Spleen (tissue), 13 donors: ENCODE measurements around the gene SYT17. TPM values are rescaled to one million over a fixed set of nuclear protein-coding genes. Genes with fewer than 3 reads are reported as not detected.
A peak's percentile ranks its signal among the peaks of the same experiment; 100 is the strongest.

Experiments used
- DNase-seq: peaks from one replicate; pipeline ENCODE4 v3.0.0-alpha.2; 2020
- H3K27ac ChIP-seq, 8 donors: fragments of 200-600 bp; sonication (generic) in 7 of 8; 1 replicate in 4 of 8; 2 replicates in 4 of 8; pipeline versions ENCODE4 v1.5.0 to v1.8.0; 2016 to 2021; ENCODE audit warnings: inconsistent platforms in 4 of 8, mild to moderate bottlenecking in 4 of 8, moderate library complexity in 1 of 8
- H3K27me3 ChIP-seq, 7 donors: fragments of 200-600 bp; sonication (generic) in 6 of 7; replicated peaks in 1 of 7; 1 replicate in 4 of 7; 2 replicates in 3 of 7; pipeline versions ENCODE4 v1.5.0 to v1.8.0; 2016 to 2021; ENCODE audit warnings: inconsistent platforms in 3 of 7, mild to moderate bottlenecking in 1 of 7
- H3K36me3 ChIP-seq, 6 donors: fragments of 200-600 bp; sonication (generic) in 5 of 6; 1 replicate in 4 of 6; 2 replicates in 2 of 6; pipeline versions ENCODE4 v1.5.0 to v1.8.0; 2016 to 2021; ENCODE audit warnings: inconsistent platforms in 2 of 6
- H3K4me1 ChIP-seq, 6 donors: fragments of 200-600 bp; sonication (generic) in 5 of 6; 1 replicate in 3 of 6; 2 replicates in 3 of 6; pipeline versions ENCODE4 v1.5.0 to v1.8.0; 2016 to 2021; ENCODE audit warnings: inconsistent platforms in 3 of 6
- H3K4me3 ChIP-seq, 8 donors: fragments of 200-600 bp; sonication (generic) in 7 of 8; 1 replicate in 4 of 8; 2 replicates in 4 of 8; pipeline versions ENCODE4 v1.5.0 to v1.8.0; 2016 to 2021; ENCODE audit warnings: inconsistent platforms in 4 of 8, mild to moderate bottlenecking in 4 of 8, moderate library complexity in 2 of 8
- H3K9me3 ChIP-seq, 8 donors: fragments of 200-600 bp; sonication (generic) in 7 of 8; 1 replicate in 4 of 8; 2 replicates in 4 of 8; pipeline versions ENCODE4 v1.5.0 to v1.8.0; 2016 to 2021; ENCODE audit warnings: inconsistent platforms in 4 of 8
- POLR2A ChIP-seq, 3 donors: fragments of 450-650 bp; IDR thresholded peaks; one replicate each; pipeline ENCODE4 v1.5.1; 2017; ENCODE audit warnings: antibody characterized with exemption in 3 of 3, mild to moderate bottlenecking in 1 of 3
- POLR2AphosphoS5 ChIP-seq, 3 donors: sonication (generic); formaldehyde crosslinking; IDR thresholded peaks; one replicate each; pipeline ENCODE4 v1.5.1; 2017; ENCODE audit warnings: antibody characterized with exemption in 3 of 3
- WGBS, 5 donors: extraction: QIAGEN DNeasy Blood & Tissue Kit in 3 of 5; methylation state at CpG; one replicate each; pipeline versions ENCODE4 v1.1.5 to v1.1.7; 2013 to 2018; 5-methylcytosine and 5-hydroxymethylcytosine counted together
- intact Hi-C: fragments of 100-400 bp; cut with DNase I; formaldehyde crosslinking; loops from one replicate; pipeline ENCODE4 v1.15.0; 2023; ENCODE audit warnings: low total_unique reads
- long read RNA-seq, 2 donors: transcript quantifications; one replicate each; lab custom pipeline, GENCODE V29; 2026
- polyA plus RNA-seq, 3 donors: library from polyadenylated mRNA; stranded (reverse); fragments of 200-250 nt; gene quantifications; one replicate each; pipeline ENCODE4 v1.2.1, GENCODE V29; 2013
- total RNA-seq, 7 donors: library from RNA; depleted of rRNA in 3 of 7; stranded (reverse); fragments of >200 nt in 3 of 7; fragmentation: NEBNext Ultra II Directional in 4 of 7; extraction: Animal tissue kit (Norgen Biotek cat#: 25700) in 4 of 7; gene quantifications; one replicate each; pipeline versions ENCODE4 v1.1.0 to v1.2.1, GENCODE V29; 2016 to 2021
- TF ChIP-seq, protein P1 (sequence below), 11 experiments: fragments of 200-600 bp in 7 of 11; fragments of 450-650 bp in 4 of 11; sonication (generic) in 4 of 11; IDR thresholded peaks in 8 of 11; conservative IDR thresholded peaks in 3 of 11; 1 replicate in 7 of 11; 2 replicates in 4 of 11; pipeline versions ENCODE4 v1.4.0 to v1.8.0; 2016 to 2021; ENCODE audit warnings: antibody characterized with exemption in 11 of 11, inconsistent platforms in 4 of 11, mild to moderate bottlenecking in 1 of 11
- donor health status: healthy with polysubstance abuse.
- donor health status: DM: no; HTN: no; CAD: no; lungs with moderate emphysema.
- donor health status: DM: no; HTN: no; CAD: no.
- donor health status: Bipolar disorder and iron deficiency.
- donor health status: healthy.
- donor health status: DM: no; HTN: no; CAD: no.
- donor health status: DM: yes; HTN: yes; CAD: no.

The SYT17 gene, protein sequence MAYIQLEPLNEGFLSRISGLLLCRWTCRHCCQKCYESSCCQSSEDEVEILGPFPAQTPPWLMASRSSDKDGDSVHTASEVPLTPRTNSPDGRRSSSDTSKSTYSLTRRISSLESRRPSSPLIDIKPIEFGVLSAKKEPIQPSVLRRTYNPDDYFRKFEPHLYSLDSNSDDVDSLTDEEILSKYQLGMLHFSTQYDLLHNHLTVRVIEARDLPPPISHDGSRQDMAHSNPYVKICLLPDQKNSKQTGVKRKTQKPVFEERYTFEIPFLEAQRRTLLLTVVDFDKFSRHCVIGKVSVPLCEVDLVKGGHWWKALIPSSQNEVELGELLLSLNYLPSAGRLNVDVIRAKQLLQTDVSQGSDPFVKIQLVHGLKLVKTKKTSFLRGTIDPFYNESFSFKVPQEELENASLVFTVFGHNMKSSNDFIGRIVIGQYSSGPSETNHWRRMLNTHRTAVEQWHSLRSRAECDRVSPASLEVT
- 1 to 10 TPM; 1.2 to 3.7 (median 1.6) TPM for total RNA-seq
- 1 to 10 TPM; 1.5 to 3.2 (median 2.9) TPM for polyA plus RNA-seq
- long read RNA-seq, donor 1, result 0 reads
- long read RNA-seq, donor 2, result 0 reads

DNA sequence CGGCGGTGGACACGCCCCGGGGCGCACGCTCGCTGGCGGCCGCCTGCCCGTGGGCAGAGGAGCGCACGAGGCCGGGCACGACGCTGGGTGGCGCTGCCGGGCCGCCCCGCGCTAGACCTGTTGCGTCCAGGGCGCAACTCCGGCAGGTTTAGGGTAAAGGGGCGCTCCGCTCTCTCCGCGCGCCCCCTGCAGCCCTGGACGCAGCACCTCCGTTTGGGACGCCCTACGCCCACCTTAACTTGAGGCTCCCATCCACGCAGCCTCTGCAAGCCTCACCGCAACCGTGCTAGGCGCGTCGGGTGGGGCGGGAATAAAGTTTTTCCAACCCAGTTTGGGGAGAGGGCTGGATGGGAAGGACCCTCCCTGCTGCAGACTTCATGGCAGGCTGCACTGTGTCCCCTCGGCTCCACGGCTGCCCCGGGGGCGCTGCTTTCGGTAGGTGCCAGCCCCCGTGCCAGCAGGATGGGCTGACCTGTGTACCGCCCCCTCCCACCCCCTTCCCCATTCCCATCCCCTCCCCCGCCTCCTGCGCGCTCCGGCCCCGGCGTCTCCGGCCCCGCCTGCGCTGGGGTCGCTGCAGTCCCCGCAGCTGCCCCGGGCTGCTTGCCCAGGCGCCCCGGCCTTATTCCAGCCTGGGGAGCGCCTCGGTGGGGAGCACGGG is at the start of gene SYT17:
SYT17 (plus strand) TSS at position 531 of the 661 bp plus-strand sequence. CDS start 407 bp downstream, outside the sequence.
- WGBS, 5 donors, result 0 to 3% (median 1%) methylated on average over 24 to 63 of the region's 63 CpGs
- DNase-seq, result peak; percentile 88
- intact Hi-C loops, result no loop called here
- H3K36me3 ChIP-seq, result no peaks in the 10 kb centered on the region
- H3K27ac ChIP-seq, result no peak within 1 kb of the TSS
- peaks cover 0 to 51% (median 26%) of the 10 kb centered on the region in 7 donors for H3K27me3 ChIP-seq
- H3K4me1 ChIP-seq, result peaks cover 0 to 28% (median 20%) of the 10 kb centered on the region in 6 donors
- H3K9me3 ChIP-seq, result peaks cover 0 to 6% (median 0%) of the 10 kb centered on the region in 8 donors
- TF ChIP-seq POLR2A (IDR thresholded peaks at IDR 0.05) (no peak), POLR2AphosphoS5 (IDR thresholded peaks at IDR 0.05) (peak in 1 of 3 donors; percentile 30)
- TF ChIP-seq, protein P1, sequence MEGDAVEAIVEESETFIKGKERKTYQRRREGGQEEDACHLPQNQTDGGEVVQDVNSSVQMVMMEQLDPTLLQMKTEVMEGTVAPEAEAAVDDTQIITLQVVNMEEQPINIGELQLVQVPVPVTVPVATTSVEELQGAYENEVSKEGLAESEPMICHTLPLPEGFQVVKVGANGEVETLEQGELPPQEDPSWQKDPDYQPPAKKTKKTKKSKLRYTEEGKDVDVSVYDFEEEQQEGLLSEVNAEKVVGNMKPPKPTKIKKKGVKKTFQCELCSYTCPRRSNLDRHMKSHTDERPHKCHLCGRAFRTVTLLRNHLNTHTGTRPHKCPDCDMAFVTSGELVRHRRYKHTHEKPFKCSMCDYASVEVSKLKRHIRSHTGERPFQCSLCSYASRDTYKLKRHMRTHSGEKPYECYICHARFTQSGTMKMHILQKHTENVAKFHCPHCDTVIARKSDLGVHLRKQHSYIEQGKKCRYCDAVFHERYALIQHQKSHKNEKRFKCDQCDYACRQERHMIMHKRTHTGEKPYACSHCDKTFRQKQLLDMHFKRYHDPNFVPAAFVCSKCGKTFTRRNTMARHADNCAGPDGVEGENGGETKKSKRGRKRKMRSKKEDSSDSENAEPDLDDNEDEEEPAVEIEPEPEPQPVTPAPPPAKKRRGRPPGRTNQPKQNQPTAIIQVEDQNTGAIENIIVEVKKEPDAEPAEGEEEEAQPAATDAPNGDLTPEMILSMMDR (IDR thresholded peaks at IDR 0.05 in 8 of 11, conservative IDR thresholded peaks at IDR 0.05 in 3 of 11), result peak in 9 of 11 experiments; percentile 22 to 77 (median 64)
- H3K4me3 ChIP-seq, result peak within 1 kb of the TSS; percentile 21 to 76 (median 44)

DNA sequence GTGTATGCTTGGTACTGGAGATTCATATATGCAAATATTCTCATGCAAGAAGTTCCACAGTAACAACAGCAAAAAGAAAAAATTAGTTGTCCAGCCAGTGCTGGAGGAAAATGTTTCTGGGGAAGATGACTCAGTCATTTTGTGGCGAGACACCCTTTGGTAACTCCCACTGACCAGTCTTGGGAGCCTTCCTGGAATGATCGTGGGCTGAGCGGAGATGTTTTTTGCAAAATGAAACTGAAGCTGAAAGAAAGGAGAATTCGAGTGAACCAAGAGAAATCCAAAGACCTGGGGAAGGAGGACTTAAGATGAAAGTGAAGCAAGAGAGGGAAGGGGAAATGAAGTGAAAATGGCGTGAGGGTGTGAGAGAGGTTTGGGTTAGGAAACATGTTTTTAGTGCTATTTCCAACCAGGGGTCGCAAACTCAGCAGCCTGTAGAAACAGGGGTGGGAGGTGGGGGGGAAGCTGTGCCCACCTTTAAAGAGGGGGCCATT is 49.1 kb upstream of the SYT17 start:
- WGBS, 5 donors, result 11 to 32% (median 23%) methylated on average over 6 of the region's 6 CpGs
- peak overlapping the region in 7 of 8 donors; percentile 48 to 92 (median 79) for H3K27ac ChIP-seq
- H3K36me3 ChIP-seq, result peaks cover 0 to 15% (median 3%) of the 10 kb centered on the region in 6 donors
- H3K4me1 ChIP-seq, result peaks cover 26 to 75% (median 58%) of the 10 kb centered on the region in 6 donors
- TF ChIP-seq POLR2A (IDR thresholded peaks at IDR 0.05), result no peak
- peak in 1 of 3 donors; percentile 48 for TF ChIP-seq POLR2AphosphoS5 (IDR thresholded peaks at IDR 0.05)
- TF ChIP-seq, protein P1 (IDR thresholded peaks at IDR 0.05 in 8 of 11, conservative IDR thresholded peaks at IDR 0.05 in 3 of 11), result no peak
- no peaks in the 10 kb centered on the region for H3K9me3 ChIP-seq
- H3K27me3 ChIP-seq, result peaks cover 0 to 21% (median 6%) of the 10 kb centered on the region in 7 donors
- intact Hi-C loops, result no loop called here
- H3K4me3 ChIP-seq, result peak overlapping the region in 6 of 8 donors; percentile 1 to 52 (median 22)
- no peak for DNase-seq

DNA sequence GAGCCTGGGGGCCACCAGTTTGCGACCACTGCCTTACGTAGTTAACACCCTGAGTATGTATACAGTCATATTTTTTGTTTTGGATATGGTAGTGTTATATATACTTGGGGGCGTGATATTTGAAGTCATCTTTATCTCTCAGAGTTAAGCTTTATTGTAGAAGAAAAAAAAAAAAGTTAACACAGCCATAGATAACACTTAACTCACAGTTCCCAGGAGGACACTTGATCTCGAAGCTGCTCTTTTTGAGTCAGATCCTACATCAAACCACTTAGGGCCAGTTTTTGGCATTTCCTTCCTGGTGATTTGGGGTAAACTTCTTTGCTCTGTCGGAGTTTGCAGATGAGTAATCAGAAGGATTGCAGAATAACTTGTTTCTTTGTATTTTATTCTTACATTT is 48.5 kb upstream of the SYT17 start:
- TF ChIP-seq POLR2A (IDR thresholded peaks at IDR 0.05), result no peak
- peaks cover 25 to 70% (median 55%) of the 10 kb centered on the region in 6 donors for H3K4me1 ChIP-seq
- peak overlapping the region in 7 of 8 donors; percentile 48 to 92 (median 79) for H3K27ac ChIP-seq
- peaks cover 0 to 16% (median under 1%) of the 10 kb centered on the region in 7 donors for H3K27me3 ChIP-seq
- peaks cover 0 to 15% (median 3%) of the 10 kb centered on the region in 6 donors for H3K36me3 ChIP-seq
- intact Hi-C loops, result no loop called here
- 39 to 58% (median 52%) methylated on average over 5 of the region's 5 CpGs for WGBS, 5 donors
- no peaks in the 10 kb centered on the region for H3K9me3 ChIP-seq
- peak overlapping the region in 4 of 8 donors; percentile 21 to 52 (median 24) for H3K4me3 ChIP-seq
- DNase-seq, result no peak

DNA sequence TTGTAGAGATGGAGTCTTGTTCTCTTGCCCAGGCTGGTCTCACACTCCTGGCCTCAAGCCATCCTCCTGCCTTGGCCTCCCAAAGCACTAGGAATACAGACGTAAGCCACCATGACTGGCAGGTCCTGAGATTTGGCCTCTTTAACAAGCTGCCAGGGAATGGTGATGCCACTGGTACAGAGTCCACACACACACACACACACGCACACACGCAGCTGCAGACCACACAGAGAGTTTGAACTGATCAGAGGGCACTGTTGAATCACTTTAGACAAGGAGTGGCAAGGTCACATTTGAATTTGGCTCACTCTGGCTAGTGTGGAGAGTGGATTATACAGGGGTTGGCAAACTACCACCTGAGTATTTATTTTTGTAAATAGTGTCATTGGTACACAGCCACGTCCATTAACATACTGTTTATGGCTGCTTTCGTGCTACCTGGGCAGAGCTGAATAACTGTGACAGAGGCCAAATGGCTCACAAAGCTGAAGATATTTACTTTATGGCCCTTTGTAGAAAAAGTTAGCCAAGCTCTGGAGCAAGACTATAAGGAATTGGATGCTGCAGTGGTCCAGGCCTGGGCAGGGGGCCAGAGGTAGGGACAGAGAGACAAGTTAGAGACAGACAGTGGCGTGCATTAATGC is 44.4 kb upstream of the SYT17 start:
- TF ChIP-seq POLR2AphosphoS5 (IDR thresholded peaks at IDR 0.05) (no peak), POLR2A (IDR thresholded peaks at IDR 0.05) (no peak)
- TF ChIP-seq, protein P1 (IDR thresholded peaks at IDR 0.05 in 8 of 11, conservative IDR thresholded peaks at IDR 0.05 in 3 of 11), result no peak
- H3K4me3 ChIP-seq, result no peak overlapping the region
- DNase-seq, result no peak
- H3K27me3 ChIP-seq, result no peaks in the 10 kb centered on the region
- WGBS, 5 donors, result 86 to 96% (median 90%) methylated on average over 6 of the region's 6 CpGs
- intact Hi-C loops, result no loop called here
- no peak overlapping the region for H3K27ac ChIP-seq
- H3K4me1 ChIP-seq, result peaks cover 0 to 41% (median 19%) of the 10 kb centered on the region in 6 donors
- peaks cover 0 to 3% (median 0%) of the 10 kb centered on the region in 6 donors for H3K36me3 ChIP-seq
- H3K9me3 ChIP-seq, result peaks cover 0 to 7% (median 5%) of the 10 kb centered on the region in 8 donors
